Measurements from ENCODE around the gene MNX1. TPM values are rescaled to one million over a fixed set of nuclear protein-coding genes. Genes with fewer than 3 reads are reported as not detected.

MNX1 gene
- total RNA-seq, 2 experiments from 2014 or later = 4.4 to 4.7 TPM

GRCh38 chr7:157014635-157015555 is 4.4 kb upstream of the MNX1 start:
- Histone ChIP-seq H3K36me3 (ENCODE audit: insufficient read depth, low read length) (no peaks in the 10 kb centered on the region), H3K79me2 (ENCODE audit: insufficient read depth, low read depth, low read length) (no peaks in the 10 kb centered on the region), H3K4me3 (ENCODE audit: low read depth, low read length, poor library complexity, severe bottlenecking) (no peak overlapping the region), H2AFZ (ENCODE audit: low read length) (0 out of 2 replicates have a peak overlapping the region, but pooled peaks have one; percentile 33), H3K4me2 (ENCODE audit: low read length) (peak overlapping the region; percentile 14; the same call in 1 of the 2 replicates), H3K27ac (ENCODE audit: low read depth, low read length, poor library complexity, severe bottlenecking) (no peak overlapping the region), H3K4me1 (ENCODE audit: insufficient read depth, low read length, poor library complexity, severe bottlenecking) (peaks cover 37% of the 10 kb centered on the region), H4K20me1 (ENCODE audit: insufficient read depth, low read length) (no peaks in the 10 kb centered on the region), H3K9me2 (ENCODE audit: insufficient read depth, low read length) (no peaks in the 10 kb centered on the region), H3K9me3 (ENCODE audit: low read length) (no peaks in the 10 kb centered on the region)
- no peak for DNase-seq (ENCODE audit: low spot score)
- BruUV-seq (replicated peaks) = no TSS peak
- intact Hi-C loops (cut with micrococcal nuclease; ENCODE audit: unreplicated experiment) = no loop called here
- CTCF ChIA-PET (ENCODE audit: unreplicated experiment) = no interaction called here
- TF ChIP-seq EZH2phosphoT487 (IDR thresholded peaks at IDR 0.05; ENCODE audit: borderline replicate concordance, low read depth, low read length) (no peak), CTCF (conservative IDR thresholded peaks at IDR 0.05; ENCODE audit: low read length) (no peak)
- POLR2A ChIA-PET = interaction anchor here (0.5 to 1.1 kb wide), 3 partner anchors 10 to 248 kb away, joined by 3 read pairs; no protein-coding TSS in a partner anchor

GRCh38 chr7:157013602-157014549 is 3.4 kb upstream of the MNX1 start:
- Histone ChIP-seq H3K9me2 (ENCODE audit: insufficient read depth, low read length) (no peaks in the 10 kb centered on the region), H2AFZ (ENCODE audit: low read length) (no peak overlapping the region), H3K4me2 (ENCODE audit: low read length) (no peak overlapping the region), H3K9me3 (ENCODE audit: low read length) (no peaks in the 10 kb centered on the region), H4K20me1 (ENCODE audit: insufficient read depth, low read length) (no peaks in the 10 kb centered on the region; the same call in 1 of the 2 replicates), H3K36me3 (ENCODE audit: insufficient read depth, low read length) (no peaks in the 10 kb centered on the region), H3K27ac (ENCODE audit: low read depth, low read length, poor library complexity, severe bottlenecking) (no peak overlapping the region), H3K4me3 (ENCODE audit: low read depth, low read length, poor library complexity, severe bottlenecking) (no peak overlapping the region), H3K79me2 (ENCODE audit: insufficient read depth, low read depth, low read length) (no peaks in the 10 kb centered on the region), H3K4me1 (ENCODE audit: insufficient read depth, low read length, poor library complexity, severe bottlenecking) (peaks cover 37% of the 10 kb centered on the region)
- ChIA-PET POLR2A (interaction anchor here (1.0 to 1.1 kb wide), 2 partner anchors 9 to 52 kb away, joined by 3 read pairs; no protein-coding TSS in a partner anchor), CTCF (ENCODE audit: unreplicated experiment) (no interaction called here)
- DNase-seq (ENCODE audit: low spot score) = no peak
- no peak for TF ChIP-seq EZH2phosphoT487 (IDR thresholded peaks at IDR 0.05; ENCODE audit: borderline replicate concordance, low read depth, low read length)
- no peak for TF ChIP-seq CTCF (conservative IDR thresholded peaks at IDR 0.05; ENCODE audit: low read length)
- no TSS peak for BruUV-seq (replicated peaks)
- intact Hi-C loops (cut with micrococcal nuclease; ENCODE audit: unreplicated experiment) = no loop called here

All from OCI-LY7 (cell line).